ENCODE results near the gene SGO2.

GRCh38 chr2:200577027-200577426 lies 51.0 kb downstream of the SGO2 start:
- TF ChIP-seq POLR2AphosphoS5 (IDR thresholded peaks at IDR 0.05), result no peak
- TF ChIP-seq, protein P1, sequence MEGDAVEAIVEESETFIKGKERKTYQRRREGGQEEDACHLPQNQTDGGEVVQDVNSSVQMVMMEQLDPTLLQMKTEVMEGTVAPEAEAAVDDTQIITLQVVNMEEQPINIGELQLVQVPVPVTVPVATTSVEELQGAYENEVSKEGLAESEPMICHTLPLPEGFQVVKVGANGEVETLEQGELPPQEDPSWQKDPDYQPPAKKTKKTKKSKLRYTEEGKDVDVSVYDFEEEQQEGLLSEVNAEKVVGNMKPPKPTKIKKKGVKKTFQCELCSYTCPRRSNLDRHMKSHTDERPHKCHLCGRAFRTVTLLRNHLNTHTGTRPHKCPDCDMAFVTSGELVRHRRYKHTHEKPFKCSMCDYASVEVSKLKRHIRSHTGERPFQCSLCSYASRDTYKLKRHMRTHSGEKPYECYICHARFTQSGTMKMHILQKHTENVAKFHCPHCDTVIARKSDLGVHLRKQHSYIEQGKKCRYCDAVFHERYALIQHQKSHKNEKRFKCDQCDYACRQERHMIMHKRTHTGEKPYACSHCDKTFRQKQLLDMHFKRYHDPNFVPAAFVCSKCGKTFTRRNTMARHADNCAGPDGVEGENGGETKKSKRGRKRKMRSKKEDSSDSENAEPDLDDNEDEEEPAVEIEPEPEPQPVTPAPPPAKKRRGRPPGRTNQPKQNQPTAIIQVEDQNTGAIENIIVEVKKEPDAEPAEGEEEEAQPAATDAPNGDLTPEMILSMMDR (IDR thresholded peaks at IDR 0.05), result no peak
- TF ChIP-seq EP300 (IDR thresholded peaks at IDR 0.05), result no peak
- no peak for TF ChIP-seq POLR2A (IDR thresholded peaks at IDR 0.05; ENCODE audit: low read depth)
